ENCODE results near the gene POU2F2. TPM values are rescaled to one million over a fixed set of nuclear protein-coding genes. Genes with fewer than 3 reads are reported as not detected.

Gene POU2F2
- total RNA-seq, 4 donors from 2014 or later, result 0.67 to 3.8 (median 1.0) TPM

DNA sequence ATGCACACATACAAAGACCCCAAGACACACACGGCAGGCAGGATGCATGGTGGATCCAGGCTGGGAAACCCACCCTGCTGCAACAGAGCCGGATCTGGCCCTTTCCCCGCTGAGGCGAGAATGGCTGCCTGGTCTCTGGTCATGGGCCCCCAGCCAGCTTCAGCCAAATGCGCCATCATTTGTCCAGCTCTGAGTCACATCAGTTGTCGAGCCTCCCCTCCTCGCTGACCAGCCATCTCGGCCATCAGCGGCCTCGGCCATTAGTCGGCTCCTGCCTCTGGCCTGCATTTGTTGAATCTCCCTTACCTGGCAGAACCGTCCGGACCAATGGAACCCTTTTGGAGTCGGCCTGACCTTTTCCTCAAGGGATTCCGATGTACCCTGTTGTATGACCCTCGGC lies 38.5 kb upstream of the POU2F2 start:
- DNase-seq (ENCODE audit: low spot score in 2 of 2), result no peak
- WGBS, 2 donors, result 85 to 86% methylated on average over 16 of the region's 16 CpGs
- no peak for TF ChIP-seq POLR2A (IDR thresholded peaks at IDR 0.05)
- no peak for TF ChIP-seq CTCF (IDR thresholded peaks at IDR 0.05)
- no peak overlapping the region for H3K4me3 ChIP-seq (ENCODE audit: low read depth, poor library complexity, severe bottlenecking)
- intact Hi-C loops (cut with DNase I; ENCODE audit: low total_unique reads), result no loop called here

DNA sequence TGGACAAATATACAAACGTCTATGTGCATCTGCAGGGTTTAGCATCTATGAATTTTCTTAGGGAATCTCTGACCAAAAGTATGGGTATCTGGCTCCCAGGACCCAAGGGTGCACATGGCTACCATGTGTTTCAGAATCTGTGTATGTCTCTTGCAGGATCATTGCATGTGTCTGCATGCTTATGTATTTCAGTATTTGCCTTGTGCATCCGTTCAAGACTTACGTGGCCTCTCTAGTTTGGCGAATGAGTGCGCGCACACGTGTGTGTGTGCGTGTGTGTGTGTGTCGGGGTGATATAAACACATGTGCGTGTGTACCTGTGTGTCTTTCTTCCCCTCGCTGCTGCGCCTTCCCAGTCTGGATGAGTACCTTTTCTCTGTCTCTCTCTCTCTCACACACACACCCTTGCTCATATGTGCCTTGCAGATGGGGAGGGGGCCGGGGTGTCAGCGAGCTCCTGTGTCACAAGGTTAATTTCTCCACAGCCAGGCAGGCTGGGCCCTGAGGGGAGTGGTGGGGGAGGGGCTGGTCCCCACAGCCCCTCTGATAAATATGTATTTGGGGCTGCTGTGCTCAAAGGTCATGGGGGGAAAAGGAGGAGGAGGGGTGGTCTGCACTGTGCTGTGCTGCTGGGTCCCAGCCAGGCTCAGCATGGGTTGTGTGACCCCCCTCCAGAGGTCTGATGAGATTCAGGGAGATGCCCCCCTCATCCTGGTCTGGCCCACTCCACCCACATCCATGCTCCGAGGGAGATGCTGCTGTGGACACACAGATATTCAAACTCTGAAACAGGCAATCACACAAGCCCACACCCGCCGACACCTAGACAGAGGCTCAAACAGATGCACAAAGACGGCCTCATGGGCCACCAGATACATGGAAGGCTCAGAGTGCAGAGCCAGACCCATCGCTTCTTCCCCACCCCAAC lies 37.5 kb upstream of the POU2F2 start:
- no peak for DNase-seq (ENCODE audit: low spot score in 2 of 2)
- WGBS, 2 donors, result 78 to 80% methylated on average over 19 of the region's 19 CpGs
- no peak overlapping the region for H3K4me3 ChIP-seq (ENCODE audit: low read depth, poor library complexity, severe bottlenecking)
- TF ChIP-seq POLR2A (IDR thresholded peaks at IDR 0.05) (no peak), CTCF (IDR thresholded peaks at IDR 0.05) (no peak)
- intact Hi-C loops (cut with DNase I; ENCODE audit: low total_unique reads), result no loop called here

DNA sequence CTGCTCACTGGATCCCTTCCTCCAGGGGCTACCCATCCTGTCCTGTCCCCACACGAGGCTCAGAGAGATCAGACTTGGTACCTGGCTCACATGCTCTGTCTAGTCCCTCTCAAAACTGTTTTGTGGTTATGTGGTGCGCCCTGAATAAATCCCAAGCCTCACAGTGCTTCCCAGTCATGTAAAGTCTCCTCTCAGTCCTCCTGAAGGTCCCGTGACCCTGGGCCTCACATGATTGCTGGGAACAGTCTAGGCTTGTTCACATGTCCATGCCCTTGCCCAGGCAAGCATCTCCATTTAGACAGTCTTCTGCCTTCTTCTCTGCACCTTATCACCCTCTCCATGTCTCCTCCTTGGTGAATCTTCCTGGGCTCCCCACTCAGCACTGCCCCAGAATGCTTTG lies 36.0 kb upstream of the POU2F2 start:
- TF ChIP-seq POLR2A (IDR thresholded peaks at IDR 0.05), result no peak
- TF ChIP-seq CTCF (IDR thresholded peaks at IDR 0.05), result no peak
- intact Hi-C loops (cut with DNase I; ENCODE audit: low total_unique reads), result no loop called here
- 61 to 79% methylated on average over 3 of the region's 3 CpGs for WGBS, 2 donors
- DNase-seq (ENCODE audit: low spot score in 2 of 2), result no peak
- H3K4me3 ChIP-seq (ENCODE audit: low read depth, poor library complexity, severe bottlenecking), result no peak overlapping the region

- intact Hi-C loops (cut with DNase I; ENCODE audit: low total_unique reads), result no loop called here
Measured at GRCh38 chr19:42166316-42166715, 34.1 kb upstream of the POU2F2 start.

DNA sequence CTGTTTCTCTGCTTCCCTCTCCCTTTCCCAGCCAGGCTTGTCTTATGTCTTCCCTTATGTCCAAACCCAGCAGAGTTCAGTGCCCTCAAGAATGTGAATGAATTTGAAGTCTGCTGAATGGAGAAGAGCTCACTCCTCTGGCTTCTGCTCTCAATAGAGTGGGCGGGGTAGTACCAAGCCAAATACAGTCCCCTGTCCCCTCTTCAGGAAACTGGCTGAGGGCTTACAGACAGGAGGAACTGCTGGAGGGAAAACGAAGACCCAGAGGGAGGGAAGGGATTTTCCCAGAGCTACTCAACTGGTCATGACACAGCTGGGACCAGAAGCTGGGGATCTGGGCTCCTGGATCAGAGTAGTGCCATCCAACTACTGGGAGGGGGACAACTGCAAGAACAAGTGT lies 32.9 kb upstream of the POU2F2 start:
- TF ChIP-seq CTCF (IDR thresholded peaks at IDR 0.05) (no peak), POLR2A (IDR thresholded peaks at IDR 0.05) (no peak)
- 44 to 50% methylated on average over 2 of the region's 2 CpGs for WGBS, 2 donors
- H3K4me3 ChIP-seq (ENCODE audit: low read depth, poor library complexity, severe bottlenecking), result no peak overlapping the region
- DNase-seq (ENCODE audit: low spot score in 2 of 2), result no peak
- intact Hi-C loops (cut with DNase I; ENCODE audit: low total_unique reads), result no loop called here

More at GRCh38 chr19:42166316-42166715, 34.1 kb upstream of the POU2F2 start:
- 41 to 45% methylated on average over 7 of the region's 7 CpGs for WGBS, 2 donors
- no peak overlapping the region for H3K4me3 ChIP-seq (ENCODE audit: low read depth, poor library complexity, severe bottlenecking)
- TF ChIP-seq POLR2A (IDR thresholded peaks at IDR 0.05) (no peak), CTCF (IDR thresholded peaks at IDR 0.05) (no peak)
- DNase-seq (ENCODE audit: low spot score in 2 of 2), result no peak

Measured in lower leg skin (tissue), 4 donors.